IMR-90 (cell line): ENCODE data around the gene SPOCK3. TPM values are rescaled to one million over a fixed set of nuclear protein-coding genes. Genes with fewer than 3 reads are reported as not detected.

Source experiments
- ATAC-seq: fragments of 200-7000 bp; cut with Tn5 transposase; 2 replicates; pipeline ENCODE4 v1.9.1; 2020; ENCODE audit warnings: low read depth, mild to moderate bottlenecking, moderate library complexity
- BruUV-seq: library from RNA; stranded (reverse); fragments of 400-500 nt; replicated peaks from 2 replicates; lab custom pipeline; 2021; lab: Mats Ljungman, UMichigan
- CTCF ChIA-PET: fragments of 300-600 bp; formaldehyde crosslinking; extraction: SDS; loops from one replicate; lab custom pipeline; 2021; ENCODE audit warnings: antibody characterized with exemption; lab: Yijun Ruan, JAX
- POLR2A ChIA-PET: fragments of 300-600 bp; sonication (Branson Sonifier 250); formaldehyde crosslinking; loops from one replicate; lab custom pipeline; 2022; ENCODE audit warnings: antibody characterized with exemption; ENCODE audit not compliant: unreplicated experiment; lab: Charles Lee
- DNase-seq: peaks from one replicate; pipeline ENCODE4 v3.0.0; 2013
- H2AFZ ChIP-seq: replicated peaks from 2 replicates; pipeline ENCODE3; 2013; ENCODE audit warnings: low read length, mild to moderate bottlenecking; ENCODE audit not compliant: poor library complexity
- H2AK5ac ChIP-seq: 2 replicates; pipeline ENCODE4 v1.6.1; 2013; ENCODE audit warnings: low read depth, low read length, inconsistent platforms
- H2AK9ac ChIP-seq: replicated peaks from 2 replicates; pipeline ENCODE3; 2013; ENCODE audit warnings: mild to moderate bottlenecking, low read depth, low read length, moderate library complexity; ENCODE audit not compliant: poor library complexity
- H2BK120ac ChIP-seq: 2 replicates; pipeline ENCODE4 v1.6.1; 2013; ENCODE audit warnings: low read depth, low read length, inconsistent platforms
- H2BK15ac ChIP-seq: 3 replicates; pipeline ENCODE4 v1.6.1; 2013; ENCODE audit warnings: low read depth, low read length, inconsistent platforms
- H2BK20ac ChIP-seq: 2 replicates; pipeline ENCODE4 v1.6.1; 2013; ENCODE audit warnings: low read depth, mild to moderate bottlenecking, inconsistent platforms, low read length, moderate library complexity
- H2BK5ac ChIP-seq: 2 replicates; pipeline ENCODE4 v1.6.1; 2013; ENCODE audit warnings: mild to moderate bottlenecking, low read depth, low read length, inconsistent platforms; ENCODE audit not compliant: poor library complexity, severe bottlenecking
- H3K14ac ChIP-seq: replicated peaks from 2 replicates; pipeline ENCODE4 v1.6.1; 2013; ENCODE audit warnings: low read depth, low read length, inconsistent platforms
- H3K18ac ChIP-seq: 2 replicates; pipeline ENCODE4 v1.6.1; 2013; ENCODE audit warnings: low read depth, low read length, control low read depth
- H3K23ac ChIP-seq: 2 replicates; pipeline ENCODE4 v1.6.1; 2013; ENCODE audit warnings: low read depth, low read length, inconsistent platforms
- H3K27ac ChIP-seq: 2 replicates; pipeline ENCODE4 v1.5.1; 2013; ENCODE audit warnings: mild to moderate bottlenecking, control low read depth, low read length; ENCODE audit not compliant: insufficient read depth
- H3K27me3 ChIP-seq: 2 replicates; pipeline ENCODE4 v1.6.1; 2013; ENCODE audit warnings: low read length; ENCODE audit not compliant: control insufficient read depth, insufficient read depth
- H3K36me3 ChIP-seq: 2 replicates; pipeline ENCODE4 v1.6.1; 2013; ENCODE audit warnings: low read length, mixed read lengths; ENCODE audit not compliant: control insufficient read depth, insufficient read depth
- H3K4ac ChIP-seq: 2 replicates; pipeline ENCODE4 v1.6.1; 2013; ENCODE audit warnings: low read depth, low read length, inconsistent platforms
- H3K4me1 ChIP-seq: 2 replicates; pipeline ENCODE4 v1.6.1; 2013; ENCODE audit warnings: low read length, mixed read lengths; ENCODE audit not compliant: control insufficient read depth, insufficient read depth
- H3K4me2 ChIP-seq: 2 replicates; pipeline ENCODE4 v1.6.1; 2013; ENCODE audit warnings: low read depth, mild to moderate bottlenecking, control low read depth, low read length, moderate library complexity
- H3K4me3 ChIP-seq: 2 replicates; pipeline ENCODE4 v1.5.1; 2013; ENCODE audit warnings: low read depth, mild to moderate bottlenecking, control low read depth, low read length, moderate library complexity; ENCODE audit not compliant: insufficient read depth
- H3K56ac ChIP-seq: 2 replicates; pipeline ENCODE4 v1.6.1; 2013; ENCODE audit warnings: low read length, inconsistent platforms; ENCODE audit not compliant: insufficient read depth; ENCODE audit errors: extremely low read depth
- H3K79me1 ChIP-seq, 2 experiments: 2 replicates each; pipeline ENCODE4 v1.6.1; 2013; ENCODE audit warnings: low read length in 2 of 2, inconsistent platforms in 1 of 2, low read depth in 1 of 2
- H3K9ac ChIP-seq: 2 replicates; pipeline ENCODE4 v1.6.1; 2013; ENCODE audit warnings: low read depth, low read length, control low read depth
- H3K9me1 ChIP-seq: 2 replicates; pipeline ENCODE4 v1.6.1; 2013; ENCODE audit warnings: low read length, inconsistent platforms; ENCODE audit not compliant: insufficient read depth
- H3K9me3 ChIP-seq: 2 replicates; pipeline ENCODE4 v1.6.1; 2013; ENCODE audit warnings: low read length; ENCODE audit not compliant: control insufficient read depth, insufficient read depth
- H4K20me1 ChIP-seq: 2 replicates; pipeline ENCODE4 v1.6.1; 2013; ENCODE audit warnings: low read length, inconsistent platforms; ENCODE audit not compliant: insufficient read depth
- H4K5ac ChIP-seq: 2 replicates; pipeline ENCODE4 v1.6.1; 2013; ENCODE audit warnings: mild to moderate bottlenecking, low read depth, low read length, control low read depth
- H4K8ac ChIP-seq, 2 experiments: 2 replicates each; pipeline ENCODE4 v1.6.1; 2013; ENCODE audit warnings: low read depth in 2 of 2, low read length in 2 of 2, control low read depth in 1 of 2, inconsistent platforms in 1 of 2
- H4K91ac ChIP-seq: 2 replicates; pipeline ENCODE4 v1.6.1; 2013; ENCODE audit warnings: low read depth, low read length, inconsistent platforms; ENCODE audit not compliant: insufficient read depth
- BHLHE40 ChIP-seq: fragments of 150-350 bp; IDR thresholded peaks from 2 replicates; pipeline ENCODE4 v1.6.1; 2016; ENCODE audit warnings: mild to moderate bottlenecking, low read depth, low read length
- CHD1 ChIP-seq: IDR thresholded peaks from 2 replicates; pipeline ENCODE4 v1.6.1; 2012; ENCODE audit warnings: low read depth, low read length, improper control_type of control experiment
- CTCF ChIP-seq: conservative IDR thresholded peaks from 2 replicates; pipeline ENCODE4 v1.5.1; 2012; ENCODE audit warnings: mild to moderate bottlenecking, low read depth, low read length, improper control_type of control experiment
- ELK1 ChIP-seq: fragments of 150-350 bp; IDR thresholded peaks from 2 replicates; pipeline ENCODE4 v1.6.1; 2016; ENCODE audit warnings: low read depth, mild to moderate bottlenecking, low read length, moderate library complexity, borderline replicate concordance
- FOS ChIP-seq: fragments of 150-350 bp; IDR thresholded peaks from 2 replicates; pipeline ENCODE4 v1.6.1; 2016; ENCODE audit warnings: low read depth, low read length
- MAZ ChIP-seq: IDR thresholded peaks from 2 replicates; pipeline ENCODE4 v1.6.1; 2012; ENCODE audit warnings: low read depth, mild to moderate bottlenecking, low read length, improper control_type of control experiment, moderate library complexity, borderline replicate concordance
- NFE2L2 ChIP-seq: fragments of 150-350 bp; IDR thresholded peaks from 2 replicates; pipeline ENCODE4 v1.6.1; 2016; ENCODE audit warnings: low read depth, mild to moderate bottlenecking, low read length
- RAD21 ChIP-seq: IDR thresholded peaks from 2 replicates; pipeline ENCODE4 v1.6.1; 2012; ENCODE audit warnings: low read length, improper control_type of control experiment
- USF2 ChIP-seq: fragments of 150-350 bp; IDR thresholded peaks from 2 replicates; pipeline ENCODE4 v1.6.1; 2017; ENCODE audit warnings: mild to moderate bottlenecking, antibody characterized with exemption, low read length, low read depth
- WGBS, 2 experiments: methylation state at CpG; one replicate each; pipeline versions ENCODE4 v1.1.5 to v1.1.7; 2013; ENCODE audit warnings: missing lambda C conversion rate in 2 of 2; ENCODE audit not compliant: insufficient read length in 1 of 2; ENCODE audit errors: extremely low coverage in 2 of 2; 5-methylcytosine and 5-hydroxymethylcytosine counted together
- dilution Hi-C: fragments of 300-500 bp; cut with HindIII; formaldehyde crosslinking; loops from one replicate; pipeline ENCODE4 v1.14.3; 2018; ENCODE audit warnings: low sequenced_read_pairs; ENCODE audit not compliant: unreplicated experiment
- in situ Hi-C: fragments of 300-500 bp; cut with MboI; formaldehyde crosslinking; loops from 3 replicates; pipeline ENCODE4 v1.14.3; 2019; ENCODE audit warnings: low sequenced_read_pairs, inconsistent platforms, mixed read lengths
- intact Hi-C: fragments of 100-400 bp; cut with micrococcal nuclease; formaldehyde crosslinking; loops from 2 replicates; pipeline ENCODE4 v1.10.0; 2022
- polyA plus RNA-seq, 3 experiments: library from polyadenylated mRNA; depleted of rRNA; stranded (reverse); fragments of >200 nt; gene quantifications; 2 replicates each; pipeline ENCODE4 v1.2.3, GENCODE V29; 2012; ENCODE audit warnings: low replicate concordance in 1 of 3
- total RNA-seq: library from RNA; depleted of rRNA; stranded (reverse); fragments of >200 nt; gene quantifications from 2 replicates; pipeline ENCODE4 v1.2.3, GENCODE V29; 2012

Gene SPOCK3
- total and polyA plus RNA-seq, 2 of the 4 experiments (the other 2 are of a cell fraction) = not detected

DNA sequence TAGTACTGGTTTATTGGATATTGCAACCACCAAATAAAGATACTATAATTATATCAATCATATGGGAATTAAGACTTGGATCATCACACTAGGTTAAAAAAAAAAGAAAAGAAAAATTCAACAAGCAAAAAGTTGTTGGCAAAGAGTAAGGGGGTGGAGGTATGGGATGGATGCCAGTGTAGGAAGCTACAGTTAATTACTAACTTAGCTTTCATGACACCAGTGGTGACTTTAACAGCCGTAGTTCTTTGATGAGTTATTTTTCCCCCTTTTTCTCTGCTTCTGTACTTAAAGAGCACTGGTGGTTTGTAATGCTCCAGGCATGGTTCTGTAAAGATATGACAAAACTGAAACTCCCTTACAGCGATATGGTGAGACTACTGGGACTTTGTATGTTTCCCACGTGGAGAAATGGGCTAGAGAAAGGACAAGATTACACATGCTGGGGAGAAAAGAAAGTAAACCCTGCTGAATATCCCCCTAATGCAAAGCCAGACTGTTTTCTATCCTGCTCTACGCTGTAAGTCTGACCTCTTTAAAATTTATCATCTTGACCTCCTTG, 210.8 kb downstream of the SPOCK3 start:
- H2BK120ac ChIP-seq = no peak overlapping the region
- no peaks in the 10 kb centered on the region for H3K27me3 ChIP-seq
- no peak overlapping the region for H3K56ac ChIP-seq
- intact Hi-C loops = loop anchor here (5.0 kb wide), 1 partner anchor 856 kb away; no protein-coding TSS in a partner anchor
- no peak overlapping the region for H3K4me2 ChIP-seq
- no peak overlapping the region for H4K8ac ChIP-seq
- no peaks in the 10 kb centered on the region for H3K36me3 ChIP-seq
- no peak overlapping the region for H4K91ac ChIP-seq
- DNase-seq = no peak
- no peak overlapping the region for H2AK9ac ChIP-seq
- no peak overlapping the region for H3K4me3 ChIP-seq
- in situ Hi-C loops = loop anchor here (5.0 kb wide), 2 partner anchors 1049 to 1134 kb away; no protein-coding TSS in a partner anchor
- H3K4me1 ChIP-seq = no peaks in the 10 kb centered on the region
- no peak overlapping the region for H3K23ac ChIP-seq
- no peak overlapping the region for H2AK5ac ChIP-seq
- H3K9ac ChIP-seq = no peak overlapping the region
- H4K5ac ChIP-seq = no peak overlapping the region
- no peak overlapping the region for H2BK5ac ChIP-seq
- H3K14ac ChIP-seq = no peak overlapping the region
- ATAC-seq = no peak
- no peaks in the 10 kb centered on the region for H3K9me3 ChIP-seq
- BruUV-seq = no TSS peak
- TF ChIP-seq USF2 (no peak), CHD1 (no peak), BHLHE40 (no peak), RAD21 (no peak), CTCF (no peak), ELK1 (no peak), FOS (no peak), MAZ (no peak), NFE2L2 (no peak)
- H3K4ac ChIP-seq = no peak overlapping the region
- no peak overlapping the region for H2BK15ac ChIP-seq
- no peaks in the 10 kb centered on the region for H3K9me1 ChIP-seq
- dilution Hi-C loops = no loop called here
- no peak overlapping the region for H3K18ac ChIP-seq
- no peak overlapping the region for H2AFZ ChIP-seq
- no peaks in the 10 kb centered on the region for H4K20me1 ChIP-seq
- CTCF ChIA-PET = interaction anchor here (0.7 kb wide), 1 partner anchor 18 kb away, joined by 6 read pairs; no protein-coding TSS in a partner anchor
- POLR2A ChIA-PET = no interaction called here
- no peaks in the 10 kb centered on the region for H3K79me1 ChIP-seq
- WGBS, 2 experiments = no CpG with 5 or more reads among the region's 4 CpGs
- no peak overlapping the region for H3K27ac ChIP-seq
- no peak overlapping the region for H2BK20ac ChIP-seq
